HG03066 (cell line): ENCODE data around the gene NFU1.

ENCODE experiments used
- ATAC-seq: cut with Tn5 transposase; IDR thresholded peaks from one replicate; pipeline ENCODE4 v1.9.1; 2021; ENCODE audit warnings: low read depth; ENCODE audit not compliant: unreplicated experiment

Gene NFU1

GRCh38 chr2:69353360-69353759, 83.9 kb downstream of the NFU1 start:
- ATAC-seq, result no peak

GRCh38 chr2:69348781-69349180, 88.5 kb downstream of the NFU1 start:
- no peak for ATAC-seq
